ENCODE measurements around the gene C3orf22.
A peak's percentile ranks its signal among the peaks of the same experiment; 100 is the strongest.

Gene C3orf22

GRCh38 chr3:126529585-126530170 is 29.1 kb downstream of the C3orf22 start:
- no peak for DNase-seq (ENCODE audit: extremely low spot score, insufficient read length, low read depth)
- FAIRE-seq = no peak

- FAIRE-seq (no peak), DNase-seq (ENCODE audit: extremely low spot score, insufficient read length, low read depth) (no peak)
Observed at GRCh38 chr3:126528800-126529541, 29.8 kb downstream of the C3orf22 start.

DNA sequence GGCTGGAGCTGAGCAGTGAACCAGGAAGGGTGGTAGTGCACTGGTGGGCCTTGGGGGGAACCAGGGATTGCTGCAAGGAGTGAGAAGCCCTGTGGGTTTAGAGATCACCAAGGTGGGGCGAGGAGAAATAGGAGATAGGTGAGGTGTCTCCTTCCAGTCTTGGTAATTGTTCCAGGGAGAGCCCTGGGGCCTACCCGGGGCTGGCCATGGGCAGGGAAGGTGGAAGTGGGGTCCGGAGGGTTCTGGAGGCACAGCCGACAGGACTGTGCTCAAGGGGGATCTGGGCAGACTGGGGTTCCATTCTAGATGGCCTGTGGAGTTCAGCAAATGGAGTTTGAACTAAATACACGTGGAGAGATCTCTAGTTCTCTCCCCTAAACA is 30.3 kb downstream of the C3orf22 start:
- FAIRE-seq (no peak), DNase-seq (ENCODE audit: extremely low spot score, insufficient read length, low read depth) (no peak)

- FAIRE-seq = no peak
- no peak for DNase-seq (ENCODE audit: extremely low spot score, insufficient read length, low read depth)
Observed at GRCh38 chr3:126527455-126528211, 31.1 kb downstream of the C3orf22 start.

- DNase-seq (ENCODE audit: extremely low spot score, insufficient read length, low read depth) = no peak
- no peak for FAIRE-seq
Observed at GRCh38 chr3:126527006-126527405, 31.7 kb downstream of the C3orf22 start.

GRCh38 chr3:126526668-126527005 is 32.1 kb downstream of the C3orf22 start:
- FAIRE-seq (no peak), DNase-seq (ENCODE audit: extremely low spot score, insufficient read length, low read depth) (no peak)

DNA sequence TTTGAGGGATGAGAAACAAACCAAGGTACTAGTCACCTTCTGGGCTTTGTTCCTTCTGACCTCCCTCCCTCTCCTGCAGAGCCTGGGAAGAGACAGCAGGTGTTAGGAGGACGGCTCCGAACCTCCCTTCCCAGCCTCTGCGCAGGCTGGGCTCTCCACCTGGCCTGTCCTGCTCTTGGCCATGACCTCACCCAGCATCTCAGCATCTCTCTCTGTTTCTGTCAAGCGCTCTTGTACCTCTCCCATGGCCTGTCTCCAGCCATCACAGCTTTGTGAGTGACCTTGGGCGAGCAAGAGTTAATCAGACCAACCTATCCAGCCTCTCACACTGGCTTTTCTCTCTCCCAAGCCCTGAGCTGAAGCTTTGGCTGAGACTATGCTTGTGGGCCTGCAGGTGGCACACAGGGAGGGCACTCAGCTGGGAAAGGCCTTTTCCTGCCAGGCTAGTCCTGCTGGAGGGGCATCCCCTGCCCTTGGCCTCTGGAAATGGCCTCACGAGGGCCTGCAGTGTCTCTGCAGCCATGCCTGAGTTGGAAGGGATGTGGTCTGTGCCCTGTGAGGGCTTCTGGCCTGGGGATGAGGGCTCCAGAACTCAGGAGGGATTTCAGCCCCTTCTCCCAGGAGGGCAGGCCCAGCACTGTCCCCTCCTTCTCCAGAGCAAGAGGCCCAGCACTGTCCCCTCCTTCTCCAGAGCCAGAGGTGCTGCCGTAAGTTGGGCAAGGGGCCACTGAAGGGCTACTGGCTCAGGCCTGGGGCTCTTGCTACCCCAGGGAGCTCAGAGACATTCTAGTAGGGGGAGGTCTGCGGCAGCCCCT is 32.7 kb downstream of the C3orf22 start:
- FAIRE-seq (no peak), DNase-seq (ENCODE audit: extremely low spot score, insufficient read length, low read depth) (no peak)

DNA sequence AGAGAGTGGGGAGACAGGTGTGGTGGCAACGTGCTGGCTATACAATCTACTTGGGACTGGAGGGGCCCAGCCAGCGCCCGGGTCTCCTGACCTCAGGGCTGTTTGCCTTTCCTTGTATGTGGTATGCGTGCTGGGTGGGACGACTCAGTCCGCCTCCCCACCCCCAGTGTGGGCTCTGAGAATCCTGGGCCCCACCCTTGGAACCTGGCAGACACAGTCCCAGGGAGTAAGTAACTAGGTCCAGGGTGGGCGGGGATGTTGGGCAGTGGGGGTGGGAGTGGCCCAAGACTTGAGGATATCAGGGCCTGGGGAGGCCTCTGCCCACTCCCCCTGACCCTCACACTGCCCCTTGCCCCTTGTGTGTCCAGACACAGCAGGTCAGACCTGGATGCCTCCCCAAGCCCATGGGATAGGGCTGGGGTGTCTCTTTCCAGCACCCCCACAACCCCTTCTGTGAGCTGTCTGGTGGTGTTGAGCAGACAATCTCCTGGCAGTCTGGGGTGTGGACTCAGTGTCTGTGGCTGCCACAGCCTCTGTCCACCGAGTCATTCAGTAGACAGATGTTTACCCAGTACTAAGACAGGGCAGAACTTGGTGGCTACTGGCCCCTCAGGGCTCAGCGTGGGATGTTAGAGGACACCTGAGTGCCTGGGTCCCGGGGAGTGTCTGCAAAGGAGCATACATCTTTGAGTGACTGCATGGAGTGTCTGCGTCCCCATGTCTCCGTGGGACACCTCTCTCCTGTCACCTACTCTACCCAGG is 33.5 kb downstream of the C3orf22 start:
- FAIRE-seq = no peak
- DNase-seq (ENCODE audit: extremely low spot score, insufficient read length, low read depth) = no peak

DNA sequence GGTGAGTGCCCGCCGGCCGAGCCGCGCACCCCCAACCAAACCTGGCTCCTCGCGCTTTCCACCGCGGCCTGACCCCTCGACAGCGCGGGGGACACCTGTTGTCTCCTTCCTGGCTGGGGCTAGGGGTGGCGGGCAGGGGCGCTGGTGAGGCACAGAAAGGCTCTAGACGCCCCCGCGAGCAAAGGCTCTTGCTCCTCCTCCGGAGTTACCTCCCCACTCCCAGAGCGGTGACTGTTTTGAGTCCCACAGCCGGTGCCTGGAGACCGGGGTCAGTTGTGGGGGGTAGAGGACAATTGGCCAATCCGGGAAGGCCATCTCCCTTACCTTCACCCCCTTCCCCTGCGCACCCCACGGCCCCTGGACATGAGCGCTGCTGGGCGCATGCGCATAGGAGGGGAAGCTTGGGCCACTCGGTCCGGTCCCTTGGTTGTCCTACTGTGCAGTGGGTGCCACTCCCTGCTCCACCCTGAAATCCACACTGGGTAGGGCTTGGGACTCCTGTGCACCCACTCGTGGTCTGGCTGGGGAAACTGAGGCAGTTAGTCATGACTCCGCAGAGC is 34.2 kb downstream of the C3orf22 start:
- no peak for DNase-seq (ENCODE audit: extremely low spot score, insufficient read length, low read depth)
- FAIRE-seq = no peak

DNA sequence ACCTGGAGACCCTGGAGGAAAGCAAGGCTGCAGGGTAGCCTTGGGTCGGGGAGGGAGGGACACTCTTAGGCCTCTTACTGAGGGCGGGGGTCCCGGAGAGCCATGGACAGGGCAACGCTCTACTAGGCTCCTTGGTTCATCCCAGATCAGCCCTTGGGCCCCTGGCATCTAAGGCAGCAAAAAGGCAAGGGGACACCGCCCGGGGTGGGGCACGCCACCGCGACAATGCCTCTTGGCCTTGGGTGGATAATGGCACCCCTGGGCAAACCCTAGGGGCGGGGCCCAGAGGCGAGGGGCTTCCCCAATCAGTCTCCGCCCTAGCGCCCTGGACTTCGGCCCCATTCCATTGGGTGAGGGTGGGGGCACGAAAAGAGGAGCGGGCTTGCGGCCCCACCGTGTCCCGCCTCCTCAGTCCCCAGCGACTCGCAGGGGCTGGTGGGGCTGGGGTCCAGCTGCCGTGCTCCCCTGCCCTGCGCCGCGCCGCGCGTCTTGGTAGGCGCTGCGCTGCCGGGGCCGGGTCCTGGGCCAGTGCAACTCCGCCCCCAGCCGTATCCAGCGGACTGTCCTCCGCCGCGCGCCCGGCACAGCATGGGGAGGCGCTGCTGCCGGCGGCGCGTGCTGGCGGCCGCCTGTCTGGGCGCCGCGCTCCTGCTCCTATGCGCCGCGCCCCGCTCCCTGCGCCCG is 34.8 kb downstream of the C3orf22 start, which contains the start of gene CHST13:
Gene CHST13, plus strand, starts transcription at position 411 of the 684 bp plus-strand sequence. Its CDS starts 178 bp downstream, at position 589.
- no peak for DNase-seq (ENCODE audit: extremely low spot score, insufficient read length, low read depth)
- no peak for FAIRE-seq

DNA sequence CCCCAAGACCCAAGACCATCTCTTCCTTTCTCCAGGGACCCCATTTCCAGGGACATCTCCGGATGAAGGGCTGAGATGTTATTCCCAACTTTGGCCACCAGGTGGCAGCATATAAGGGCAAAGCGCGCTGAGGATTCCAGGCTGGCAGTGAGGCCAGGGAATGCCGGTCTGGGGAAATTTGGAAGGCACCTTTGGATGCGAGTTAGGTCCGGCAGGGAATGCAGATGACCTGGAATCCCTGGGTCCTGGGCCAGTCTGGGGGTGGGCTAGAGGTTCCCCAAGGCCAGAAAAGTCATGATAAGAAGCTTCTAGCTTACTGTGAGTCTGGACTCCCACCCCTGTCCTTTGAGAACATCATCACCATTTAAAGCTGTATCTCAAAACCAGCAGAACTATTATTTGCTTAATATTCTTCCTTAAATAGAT is 36.4 kb downstream of the C3orf22 start:
- DNase-seq (ENCODE audit: extremely low spot score, insufficient read length, low read depth) (peak; percentile 45), FAIRE-seq (peak; percentile 35)

- FAIRE-seq = no peak
Observed at GRCh38 chr3:126521122-126521891, 37.4 kb downstream of the C3orf22 start.

GRCh38 chr3:126519506-126520455 is 39.0 kb downstream of the C3orf22 start:
- FAIRE-seq (no peak), DNase-seq (ENCODE audit: extremely low spot score, insufficient read length, low read depth) (no peak)

More at GRCh38 chr3:126521122-126521891, 37.4 kb downstream of the C3orf22 start:
- DNase-seq (ENCODE audit: extremely low spot score, insufficient read length, low read depth) = no peak

DNA sequence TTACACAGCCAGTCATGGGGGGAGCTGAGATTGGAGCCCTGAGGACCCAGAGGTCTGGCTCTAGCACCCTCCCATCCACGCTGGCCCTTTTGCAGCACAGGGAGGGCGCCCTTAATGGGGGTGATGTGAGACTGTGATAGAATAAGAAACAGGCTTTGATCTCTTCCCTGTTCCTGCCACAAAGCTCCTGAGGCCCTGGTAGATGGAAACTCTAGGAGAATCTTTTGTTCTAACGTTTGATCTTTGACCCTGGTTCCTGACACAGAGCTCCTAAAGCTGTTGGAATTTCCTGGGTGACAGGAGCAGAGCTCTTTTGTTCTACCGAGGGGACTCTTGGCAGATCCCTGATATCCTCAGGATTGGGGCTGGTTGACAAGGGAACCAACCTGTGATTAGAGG is 40.0 kb downstream of the C3orf22 start:
- FAIRE-seq = no peak
- DNase-seq (ENCODE audit: extremely low spot score, insufficient read length, low read depth) = no peak

DNA sequence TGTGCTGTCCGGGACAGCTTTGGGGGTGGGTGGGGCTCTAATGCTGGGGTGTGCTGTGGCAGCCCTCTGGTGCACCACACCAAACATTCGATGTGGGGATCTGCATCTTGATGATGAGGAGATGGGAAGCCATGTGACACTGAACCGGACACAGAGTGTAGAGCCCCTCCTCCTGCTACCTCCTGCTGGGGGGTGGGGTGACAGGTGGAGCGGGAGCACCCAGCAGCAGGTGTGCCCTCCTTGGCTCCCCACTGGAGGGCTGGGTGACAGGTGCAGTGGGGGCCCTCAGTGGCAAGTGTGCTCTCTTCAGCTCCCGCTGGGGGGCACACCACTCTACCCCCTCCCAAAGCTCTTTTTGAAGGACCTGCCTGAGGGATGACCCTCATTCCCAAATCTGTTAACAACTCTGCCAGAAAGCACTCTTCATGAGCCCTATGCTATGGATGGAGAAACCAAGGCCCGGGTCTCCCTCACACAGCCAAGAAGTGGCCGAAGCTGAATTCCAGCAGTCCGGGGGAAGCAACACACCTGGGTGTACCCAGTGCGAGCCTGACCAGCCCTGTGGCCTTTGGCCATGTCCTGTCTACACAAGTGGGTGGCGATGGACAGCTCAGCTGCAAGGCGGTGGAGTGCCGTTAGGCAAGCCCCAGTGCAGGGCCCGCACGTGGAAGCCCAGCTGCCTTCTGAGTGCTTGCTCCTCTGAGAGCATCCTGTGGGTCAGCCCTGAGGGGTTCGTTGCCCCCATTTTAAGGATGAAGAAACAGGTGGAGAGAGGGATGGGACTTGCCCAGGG is 40.5 kb downstream of the C3orf22 start:
- no peak for DNase-seq (ENCODE audit: extremely low spot score, insufficient read length, low read depth)
- FAIRE-seq = no peak

DNA sequence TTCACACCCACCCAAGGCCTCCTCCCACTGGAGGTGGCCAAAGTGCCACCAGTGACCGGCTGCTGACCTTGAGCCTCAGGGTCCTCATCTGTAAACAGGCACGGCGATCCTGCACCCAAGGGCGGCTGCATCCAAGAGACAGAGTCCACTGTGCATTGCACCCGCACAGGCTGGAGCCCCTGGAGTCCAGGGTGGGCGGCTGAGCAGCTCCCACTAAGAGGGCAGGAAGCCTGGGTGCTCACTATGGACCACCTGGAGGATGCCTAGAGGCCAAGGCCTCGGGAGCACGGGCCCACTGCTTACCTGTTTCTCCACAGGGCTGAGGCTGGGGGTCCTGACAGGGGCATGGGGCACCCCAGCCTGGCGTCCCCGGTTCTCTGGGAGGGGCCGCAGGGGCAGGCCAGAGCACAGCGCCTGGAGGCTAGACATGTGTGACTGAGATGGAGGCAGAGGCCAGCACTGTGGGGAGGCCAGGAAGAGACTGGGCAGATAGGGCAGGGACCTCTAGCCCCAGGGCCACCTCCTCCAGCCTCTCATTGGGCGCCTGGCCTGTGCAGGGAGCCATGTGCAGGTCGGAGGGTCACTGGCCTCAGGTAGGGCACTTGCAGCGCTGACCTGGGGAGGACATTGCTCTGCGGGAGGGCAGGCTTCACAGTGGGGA is 41.3 kb downstream of the C3orf22 start, which contains the start of gene UROC1:
Gene UROC1, minus strand, starts transcription at position 483 of the 661 bp plus-strand sequence. Its CDS starts 54 bp downstream, at position 429.
- FAIRE-seq (no peak), DNase-seq (ENCODE audit: extremely low spot score, insufficient read length, low read depth) (no peak)
